NCI-H345 (cell line): Measurements from ENCODE around the gene AGAP1.
"Not testable (repeated sequence)": the region's sequence is repeated elsewhere in the genome, so short reads cannot be mapped to it uniquely, and the experiment has no call there.

Experiments
- DNase-seq: peaks from one replicate; lab custom pipeline; 2025; lab: John Stamatoyannopoulos, UW

The AGAP1 gene

GRCh38 chr2:236073867-236074655, 580.2 kb downstream of the AGAP1 start:
- DNase-seq, result no peak

DNA sequence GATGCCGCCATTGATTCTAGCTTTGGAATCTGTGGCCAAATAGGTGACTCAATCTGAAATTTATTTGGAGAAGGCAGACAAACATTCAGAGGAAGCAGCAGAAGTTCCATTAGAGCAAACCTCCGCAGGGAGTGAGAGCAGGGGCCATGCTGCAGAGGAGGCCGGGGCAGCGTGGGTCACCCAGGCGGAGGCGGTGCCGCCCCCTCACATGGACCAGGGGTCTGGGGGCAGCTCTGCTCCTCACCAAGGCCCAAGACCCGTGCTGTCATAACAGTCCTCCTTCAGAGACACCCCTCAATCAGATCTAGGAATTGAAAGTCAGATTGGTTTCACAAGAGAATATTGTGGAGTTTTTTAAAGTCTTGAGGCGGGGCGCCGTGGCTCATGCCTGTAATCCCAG, 582.0 kb downstream of the AGAP1 start:
- no peak for DNase-seq

- DNase-seq, result no peak
Measured at GRCh38 chr2:236078297-236079255, 584.7 kb downstream of the AGAP1 start.

- no peak for DNase-seq
Measured at GRCh38 chr2:236080412-236080811, 586.6 kb downstream of the AGAP1 start.

DNA sequence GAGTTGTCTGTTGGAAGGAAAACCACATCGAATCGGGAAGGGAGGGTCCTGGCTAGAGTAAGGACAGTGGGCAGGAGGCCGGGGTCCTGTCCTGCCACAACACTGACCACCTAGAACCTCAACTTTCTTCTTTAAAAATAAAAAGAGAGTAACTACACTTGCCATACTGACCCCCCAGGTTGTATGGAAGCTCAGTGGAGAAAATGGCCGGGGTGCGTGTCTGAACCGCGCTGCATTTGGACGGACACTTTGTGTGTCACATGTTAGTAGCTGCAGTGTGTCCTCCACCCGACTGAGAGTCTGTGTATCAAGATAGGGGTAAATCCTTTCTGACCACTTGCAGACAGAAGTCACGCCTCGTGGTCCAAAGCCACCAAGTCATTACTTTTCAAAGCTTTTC, 587.3 kb downstream of the AGAP1 start:
- DNase-seq, result no peak

DNA sequence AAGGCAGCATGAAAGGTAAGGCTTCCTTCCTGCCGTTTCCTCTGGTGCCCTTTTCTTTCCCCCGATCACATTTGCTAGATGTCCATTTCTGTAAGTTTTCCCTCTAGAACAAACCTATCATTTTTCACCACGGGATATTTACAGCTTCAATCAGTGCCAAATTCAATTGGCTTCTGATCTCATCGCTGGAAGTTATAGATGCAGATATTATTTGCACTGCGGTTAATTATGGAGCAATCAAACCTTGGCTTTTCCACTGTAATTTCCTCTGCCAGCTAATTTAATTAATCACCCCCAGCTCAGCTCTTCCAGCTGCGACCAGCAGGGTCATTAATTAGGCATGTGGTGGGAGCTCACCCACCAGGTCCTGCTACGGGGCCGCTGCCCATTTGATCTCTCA, 588.2 kb downstream of the AGAP1 start:
- DNase-seq, result no peak

DNA sequence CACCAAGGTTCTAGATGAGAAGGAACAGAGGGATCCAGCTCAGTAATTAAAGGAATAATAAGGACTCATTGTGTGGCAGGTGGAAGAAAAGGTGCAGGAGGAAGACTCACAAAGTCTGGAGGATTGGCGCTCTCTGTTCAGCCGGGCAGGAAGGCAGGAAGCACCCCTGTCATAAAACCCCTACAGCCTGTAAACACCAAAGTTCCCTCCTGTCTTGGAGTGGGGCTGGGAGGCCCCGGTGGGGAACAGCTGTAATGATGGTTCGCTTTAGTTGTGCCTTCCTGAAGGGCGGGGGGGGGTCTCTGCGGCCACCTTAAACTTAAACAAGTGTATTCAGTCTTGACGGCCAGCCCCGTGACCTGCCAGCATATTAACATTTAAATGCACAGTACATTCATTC, 590.1 kb downstream of the AGAP1 start:
- no peak for DNase-seq

DNA sequence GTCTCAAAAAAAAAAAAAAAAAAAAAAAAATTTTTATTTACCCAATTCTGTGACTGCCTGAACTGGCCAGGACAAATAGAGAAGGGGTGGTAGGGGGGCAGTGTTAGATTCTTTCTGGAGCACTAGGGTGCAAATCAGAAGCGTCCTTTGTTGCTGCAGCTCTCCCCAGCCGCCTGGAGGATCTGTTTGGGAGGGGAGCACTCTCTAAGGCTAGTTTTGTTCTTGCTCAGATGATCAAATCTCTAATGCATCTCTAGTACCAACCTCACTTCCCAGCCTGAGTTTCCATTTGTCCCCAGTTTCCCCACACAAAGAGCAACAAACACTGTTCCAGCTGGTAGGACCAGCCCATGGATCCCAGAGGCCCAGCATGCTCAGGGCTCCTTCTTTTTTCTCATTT, 591.4 kb downstream of the AGAP1 start:
- no peak for DNase-seq

- DNase-seq, result no peak
Measured at GRCh38 chr2:236085647-236086046, 591.8 kb downstream of the AGAP1 start.

DNA sequence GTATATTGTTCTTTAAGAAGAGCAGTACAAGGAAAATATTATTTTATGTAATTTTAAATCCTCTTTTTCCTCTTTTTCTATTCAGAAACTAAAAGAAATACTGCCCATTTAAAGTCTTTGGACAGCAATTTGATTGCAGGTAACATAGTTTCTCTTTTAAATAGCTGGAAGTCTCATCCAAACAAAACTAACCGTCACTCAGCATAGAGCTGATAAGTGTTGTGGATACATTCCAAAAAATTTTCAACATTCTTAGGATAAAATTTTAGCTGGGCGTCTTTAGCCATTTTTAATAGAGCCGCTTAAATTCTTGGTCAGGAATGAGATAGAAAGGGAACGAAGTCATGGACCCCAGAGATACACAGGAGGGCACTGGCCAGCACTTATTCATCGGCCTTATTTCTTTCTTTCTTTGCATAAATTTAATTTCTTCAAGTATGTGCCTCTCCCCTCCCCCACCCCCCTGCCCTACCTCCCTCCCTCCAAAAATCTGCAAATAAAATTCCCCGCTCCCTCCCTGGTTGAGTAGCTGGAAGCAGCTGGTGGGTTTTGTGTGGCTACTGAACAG, 592.6 kb downstream of the AGAP1 start:
- no peak for DNase-seq

- DNase-seq, result no peak
Measured at GRCh38 chr2:236086971-236087465, 593.2 kb downstream of the AGAP1 start.

DNA sequence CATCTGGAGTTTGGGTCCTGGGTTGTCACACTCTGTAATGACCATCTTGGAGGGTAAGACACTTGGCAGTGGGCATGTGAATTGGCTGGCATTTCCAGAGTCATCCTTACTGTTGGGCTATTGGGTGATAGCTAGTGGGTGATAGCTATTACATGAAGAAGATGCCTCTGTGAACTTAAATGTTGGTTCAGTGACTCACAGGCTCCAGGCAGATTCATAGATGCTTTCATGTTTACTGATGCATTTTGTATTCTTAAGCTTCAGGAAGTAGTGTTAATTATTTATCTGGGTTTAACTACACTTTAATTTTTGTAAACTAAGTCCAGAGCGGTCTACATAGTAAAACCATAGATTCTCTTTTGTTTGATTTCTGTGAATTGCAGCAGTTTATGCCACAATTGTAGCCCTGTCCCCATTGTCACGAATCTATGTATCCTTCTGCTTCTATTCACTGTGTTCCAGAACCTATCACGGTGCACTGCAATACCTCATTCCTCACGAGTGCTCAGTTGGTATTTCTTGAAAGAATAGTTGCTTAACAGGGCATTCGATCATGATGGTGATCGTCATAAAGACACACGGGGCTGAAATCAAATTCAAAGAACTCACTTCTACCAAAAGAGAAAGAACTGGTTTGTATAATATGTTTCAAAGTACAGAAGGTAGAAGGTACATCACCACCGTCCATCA, 594.7 kb downstream of the AGAP1 start:
- DNase-seq, result no peak

DNA sequence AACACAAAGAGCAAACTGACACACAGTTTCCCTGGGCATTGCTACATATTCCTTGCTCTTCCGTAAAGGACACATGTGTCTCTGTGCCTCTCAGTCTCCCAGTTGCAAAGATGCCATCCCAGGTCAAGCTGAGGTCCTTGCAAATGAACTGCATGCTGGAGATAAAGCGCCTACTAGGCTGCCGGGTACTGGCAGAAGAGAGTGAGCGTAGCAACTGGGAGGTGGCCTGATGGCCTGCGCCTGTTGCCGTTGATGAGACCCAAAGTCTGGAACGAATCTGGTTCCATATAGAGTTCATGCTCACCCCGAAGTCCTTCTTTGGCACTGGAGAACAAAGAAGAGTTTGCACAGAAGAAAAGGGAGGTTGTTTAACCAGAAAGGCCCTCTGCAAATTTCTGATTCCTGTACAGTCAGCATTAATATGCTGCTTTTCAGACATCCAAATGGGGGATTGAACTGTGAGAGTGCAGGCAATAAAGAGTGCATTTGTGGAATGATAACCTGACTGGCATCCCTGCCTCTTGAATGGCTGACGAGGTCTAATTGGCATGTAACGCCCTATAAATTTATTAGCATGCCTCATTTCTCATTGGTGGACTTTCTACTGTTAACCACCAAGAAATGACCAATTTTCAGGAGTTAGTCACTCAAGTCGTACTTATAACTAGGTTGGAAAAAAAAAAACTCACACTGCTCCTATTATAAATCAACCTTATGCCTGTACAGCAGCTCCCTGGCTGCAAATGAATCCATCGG, 595.6 kb downstream of the AGAP1 start:
- DNase-seq, result no peak

DNA sequence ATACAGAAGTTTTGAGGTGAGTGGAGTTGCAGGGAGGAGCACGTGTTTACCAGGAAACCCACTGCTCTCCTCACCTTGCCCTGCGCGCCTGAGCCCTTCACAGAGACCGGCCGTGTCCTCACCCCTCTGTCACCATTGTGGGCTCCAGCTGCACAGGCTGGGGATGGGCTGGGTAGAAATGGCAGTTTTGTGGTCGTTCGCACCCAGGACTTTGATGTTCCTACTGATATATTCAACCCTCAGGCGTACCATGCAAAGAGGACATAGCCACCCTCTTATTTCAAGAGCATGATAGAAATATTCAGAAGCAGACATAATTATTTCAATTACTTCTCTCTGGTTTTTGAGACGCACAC, 596.2 kb downstream of the AGAP1 start:
- DNase-seq, result no peak

GRCh38 chr2:236090826-236091225, 597.0 kb downstream of the AGAP1 start:
- DNase-seq, result not testable (repeated sequence)

GRCh38 chr2:236092714-236093113, 598.9 kb downstream of the AGAP1 start:
- DNase-seq, result no peak

DNA sequence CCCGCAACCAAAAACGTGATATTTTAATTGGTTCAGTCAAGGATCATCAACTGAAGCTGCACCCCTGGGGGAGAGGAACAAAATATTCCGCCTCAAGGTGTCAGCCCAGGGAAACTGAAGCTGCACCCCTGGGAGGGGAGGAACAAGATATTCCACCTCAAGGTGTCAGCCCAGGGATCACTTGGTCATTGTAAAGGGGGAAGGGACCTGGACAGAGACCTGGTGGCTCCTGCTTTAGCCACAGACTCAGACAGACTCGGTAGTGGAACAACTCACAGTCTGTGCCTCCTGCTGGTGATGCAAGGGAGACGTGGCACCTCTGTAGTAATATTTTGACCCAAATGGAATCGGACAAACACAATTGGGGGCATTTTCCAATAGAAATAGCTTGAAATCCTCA, 599.3 kb downstream of the AGAP1 start:
- no peak for DNase-seq

GRCh38 chr2:236095504-236095903, 601.7 kb downstream of the AGAP1 start:
- DNase-seq, result no peak

- DNase-seq, result no peak
Measured at GRCh38 chr2:236101311-236101950, 607.6 kb downstream of the AGAP1 start.

DNA sequence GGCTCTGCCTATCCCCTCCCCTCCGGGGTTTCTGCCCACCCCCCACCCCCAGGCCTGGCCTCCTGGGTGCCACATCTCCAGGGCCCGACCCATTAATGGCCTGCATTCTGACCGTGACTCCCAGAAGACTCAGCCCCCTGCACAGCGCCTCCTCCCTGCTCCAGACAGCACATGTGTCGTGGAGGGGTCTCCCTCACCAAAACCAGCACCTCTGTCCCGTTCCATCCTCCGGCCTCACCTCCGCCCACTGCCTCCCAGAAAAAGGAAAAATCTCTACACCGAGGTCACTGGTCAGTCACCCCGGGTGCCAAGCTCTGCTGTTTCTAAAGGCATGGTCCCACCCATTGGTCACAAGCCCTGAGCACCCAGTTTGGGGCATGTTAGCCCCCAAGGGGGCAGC, 609.1 kb downstream of the AGAP1 start:
- DNase-seq, result no peak

DNA sequence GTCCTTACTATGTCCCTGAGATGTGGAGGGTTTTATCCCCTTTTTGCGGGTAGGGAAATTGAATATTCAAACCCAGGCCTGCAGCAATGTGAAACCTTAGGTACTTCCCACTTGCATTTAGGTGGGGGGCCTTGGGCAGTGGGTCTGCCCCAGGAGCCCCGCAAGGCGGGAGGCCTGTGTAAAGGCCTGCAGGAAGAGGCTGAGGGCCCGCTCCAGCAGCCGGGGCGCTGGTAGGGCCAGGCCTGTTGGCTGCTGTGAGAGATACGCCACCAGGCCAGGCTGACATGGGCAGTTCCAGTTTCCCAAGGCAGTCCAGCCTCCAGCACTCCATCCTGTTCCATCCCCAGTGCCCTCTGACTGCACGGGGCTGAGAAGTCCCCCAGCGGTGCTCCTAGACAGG, 610.1 kb downstream of the AGAP1 start:
- no peak for DNase-seq
